PC-3 (cell line): Measurements from ENCODE around the gene SPX.

Experiments used
- CTCF ChIP-seq: fragments of 300-600 bp; sonication (generic); conservative IDR thresholded peaks from 2 replicates; pipeline ENCODE4 v1.5.1; 2017; ENCODE audit warnings: antibody characterized with exemption, low read depth, mild to moderate bottlenecking, low read length
- EZH2 ChIP-seq: fragments of 300-600 bp; sonication (generic); IDR thresholded peaks from one replicate; pipeline ENCODE4 v1.6.1; 2017; ENCODE audit warnings: antibody characterized with exemption, mild to moderate bottlenecking, low read length; ENCODE audit not compliant: unreplicated experiment

- TF ChIP-seq EZH2, result no peak
- TF ChIP-seq CTCF, result no peak
Observed at GRCh38 chr12:21485998-21486397, 40.1 kb upstream of the SPX start.
